WTC11 (cell line): Measurements from ENCODE around the gene B4GALNT2. TPM values are rescaled to one million over a fixed set of nuclear protein-coding genes. Genes with fewer than 3 reads are reported as not detected.

Source experiments
- ATAC-seq: fragments of 200-7000 bp; cut with Tn5 transposase; 2 replicates; pipeline ENCODE4 v1.10.0; 2021; ENCODE audit warnings: mild to moderate bottlenecking, moderate library complexity
- CTCF ChIA-PET: fragments of 300-600 bp; sonication (Branson Sonifier 250); formaldehyde crosslinking; loops from one replicate; lab custom pipeline; 2021; ENCODE audit warnings: antibody characterized with exemption; lab: Charles Lee
- POLR2A ChIA-PET: fragments of 350-600 bp; sonication (Branson Sonifier 250); formaldehyde crosslinking; loops from one replicate; lab custom pipeline; 2021; ENCODE audit warnings: antibody characterized with exemption; lab: Charles Lee
- DNase-seq: peaks from one replicate; pipeline ENCODE4 v3.0.0; 2021; ENCODE audit warnings: low spot score
- H3K27ac Mint-ChIP-seq: 2 replicates; pipeline ENCODE4 v1.8.0; 2021; ENCODE audit warnings: mixed read lengths
- H3K27me3 Mint-ChIP-seq: 2 replicates; pipeline ENCODE4 v1.8.0; 2021; ENCODE audit warnings: low read depth, mild to moderate bottlenecking, moderate library complexity, mixed read lengths
- H3K36me3 Mint-ChIP-seq: 2 replicates; pipeline ENCODE4 v1.8.0; 2021; ENCODE audit warnings: mixed read lengths
- H3K4me1 Mint-ChIP-seq: 2 replicates; pipeline ENCODE4 v1.8.0; 2022; ENCODE audit warnings: mixed read lengths
- H3K4me3 Mint-ChIP-seq: 2 replicates; pipeline ENCODE4 v1.8.0; 2021; ENCODE audit warnings: mild to moderate bottlenecking, moderate library complexity, mixed read lengths
- H3K9me3 Mint-ChIP-seq: 2 replicates; pipeline ENCODE4 v1.8.0; 2021; ENCODE audit warnings: mixed read lengths
- AFF4 ChIP-seq: sonication (generic); formaldehyde crosslinking; IDR thresholded peaks from 2 replicates; pipeline ENCODE4 v1.8.1; 2023; ENCODE audit warnings: mild to moderate bottlenecking, missing genetic modification reagents, borderline replicate concordance
- CDX4 ChIP-seq: fragments of 250-450 bp; sonication (Bioruptor Pico); IDR thresholded peaks from 2 replicates; pipeline ENCODE4 v1.9.0; 2021; ENCODE audit warnings: moderate library complexity, mild to moderate bottlenecking, inconsistent platforms, borderline replicate concordance
- E2F5 ChIP-seq: sonication (generic); formaldehyde crosslinking; IDR thresholded peaks from 2 replicates; pipeline ENCODE4 v1.8.1; 2022; ENCODE audit warnings: mild to moderate bottlenecking, moderate library complexity, missing genetic modification reagents
- EMX1 ChIP-seq: fragments of 250-450 bp; sonication (Bioruptor Pico); IDR thresholded peaks from 2 replicates; pipeline ENCODE4 v1.8.0; 2021; ENCODE audit warnings: mild to moderate bottlenecking
- FOXP1 ChIP-seq: sonication (generic); formaldehyde crosslinking; IDR thresholded peaks from 2 replicates; pipeline ENCODE4 v1.8.0; 2022; ENCODE audit warnings: missing genetic modification reagents, mild to moderate bottlenecking, moderate library complexity, borderline replicate concordance
- HMGXB4 ChIP-seq: sonication (generic); formaldehyde crosslinking; IDR thresholded peaks from 2 replicates; pipeline ENCODE4 v1.8.1; 2023; ENCODE audit warnings: mild to moderate bottlenecking, moderate library complexity, missing genetic modification reagents
- IRF2 ChIP-seq: sonication (generic); formaldehyde crosslinking; IDR thresholded peaks from 2 replicates; pipeline ENCODE4 v1.8.0; 2022; ENCODE audit warnings: low read depth, missing genetic modification reagents, borderline replicate concordance
- NR2C2 ChIP-seq: sonication (generic); formaldehyde crosslinking; IDR thresholded peaks from 2 replicates; pipeline ENCODE4 v1.8.0; 2022; ENCODE audit warnings: mild to moderate bottlenecking, missing genetic modification reagents
- NR3C1 ChIP-seq: sonication (generic); formaldehyde crosslinking; conservative IDR thresholded peaks from 2 replicates; pipeline ENCODE4 v1.8.1; 2023; ENCODE audit warnings: low read depth, mild to moderate bottlenecking, missing genetic modification reagents
- PRDM15 ChIP-seq: sonication (generic); formaldehyde crosslinking; IDR thresholded peaks from 2 replicates; pipeline ENCODE4 v1.8.0; 2022; ENCODE audit warnings: missing genetic modification reagents
- RELA ChIP-seq: sonication (generic); formaldehyde crosslinking; IDR thresholded peaks from 2 replicates; pipeline ENCODE4 v1.8.1; 2022; ENCODE audit warnings: missing genetic modification reagents, mild to moderate bottlenecking, borderline replicate concordance
- RORB ChIP-seq: fragments of 250-450 bp; sonication (Bioruptor Pico); IDR thresholded peaks from 2 replicates; pipeline ENCODE4 v1.9.0; 2021; ENCODE audit warnings: mild to moderate bottlenecking
- SOX15 ChIP-seq: fragments of 250-450 bp; sonication (Bioruptor Pico); IDR thresholded peaks from 2 replicates; pipeline ENCODE4 v1.9.0; 2021; ENCODE audit warnings: mild to moderate bottlenecking
- USF1 ChIP-seq: sonication (generic); formaldehyde crosslinking; IDR thresholded peaks from 2 replicates; pipeline ENCODE4 v1.8.0; 2022; ENCODE audit warnings: mild to moderate bottlenecking, missing genetic modification reagents
- ZBTB21 ChIP-seq: sonication (generic); formaldehyde crosslinking; IDR thresholded peaks from 2 replicates; pipeline ENCODE4 v1.8.1; 2023; ENCODE audit warnings: mild to moderate bottlenecking, missing genetic modification reagents, borderline replicate concordance
- ZNF138 ChIP-seq: sonication (generic); formaldehyde crosslinking; conservative IDR thresholded peaks from 2 replicates; pipeline ENCODE4 v1.8.1; 2022; ENCODE audit warnings: mild to moderate bottlenecking, moderate library complexity, missing genetic modification reagents
- ZNF396 ChIP-seq: fragments of 250-450 bp; sonication (Bioruptor Pico); IDR thresholded peaks from 2 replicates; pipeline ENCODE4 v1.8.0; 2021; ENCODE audit warnings: mild to moderate bottlenecking, moderate library complexity, borderline replicate concordance
- total RNA-seq: library from RNA; stranded (reverse); gene quantifications from 3 replicates; pipeline ENCODE4 v1.2.3, GENCODE V29; 2021

Gene B4GALNT2
- total RNA-seq, 1 experiment from 2014 or later = 0.04 TPM

- TF ChIP-seq AFF4 (CRISPR knock-in tag) (no peak), ZNF396 (CRISPR knock-in tag) (no peak), IRF2 (CRISPR knock-in tag) (no peak), EMX1 (CRISPR knock-in tag) (no peak)
Observed at GRCh38 chr17:49198211-49198610, 65.6 kb downstream of the B4GALNT2 start (continued).

- H3K4me3 Mint-ChIP-seq = no peak overlapping the region
- TF ChIP-seq NR3C1 (CRISPR knock-in tag) (no peak), E2F5 (CRISPR knock-in tag) (no peak), SOX15 (CRISPR knock-in tag) (no peak), ZNF138 (CRISPR knock-in tag) (no peak), PRDM15 (CRISPR knock-in tag) (no peak), AFF4 (CRISPR knock-in tag) (no peak), NR2C2 (CRISPR knock-in tag) (no peak), RELA (CRISPR knock-in tag) (no peak), RORB (CRISPR knock-in tag) (no peak), CDX4 (CRISPR knock-in tag) (no peak), FOXP1 (CRISPR knock-in tag) (no peak), ZBTB21 (CRISPR knock-in tag) (no peak), HMGXB4 (no peak), USF1 (no peak)
- TF ChIP-seq, all 79 proteins: peak for 0
- ChIA-PET CTCF (interaction anchor here (0.9 to 1.3 kb wide), 2 partner anchors 24 to 25 kb away, joined by 4 to 6 read pairs; no protein-coding TSS in a partner anchor), POLR2A (no interaction called here)
- Mint-ChIP-seq H3K36me3 (no peaks in the 10 kb centered on the region), H3K4me1 (no peaks in the 10 kb centered on the region), H3K27ac (no peak overlapping the region), H3K27me3 (peaks cover 11% of the 10 kb centered on the region), H3K9me3 (no peaks in the 10 kb centered on the region)
- ATAC-seq (no peak), DNase-seq (no peak)
Observed at GRCh38 chr17:49200423-49201083, 68.0 kb downstream of the B4GALNT2 start.
